CD4-positive, alpha-beta T cell treated with Interferon alpha-2 for 1 hour (primary cell): ENCODE measurements around the gene FTCD.
A peak's percentile ranks its signal among the peaks of the same experiment; 100 is the strongest.
"Not testable (repeated sequence)": the region's sequence is repeated elsewhere in the genome, so short reads cannot be mapped to it uniquely, and the experiment has no call there.

Source experiments
- DNase-seq, 2 donors: peaks; one replicate each; pipeline ENCODE4 v3.0.0-alpha.2; 2020 to 2022

The FTCD gene

DNA sequence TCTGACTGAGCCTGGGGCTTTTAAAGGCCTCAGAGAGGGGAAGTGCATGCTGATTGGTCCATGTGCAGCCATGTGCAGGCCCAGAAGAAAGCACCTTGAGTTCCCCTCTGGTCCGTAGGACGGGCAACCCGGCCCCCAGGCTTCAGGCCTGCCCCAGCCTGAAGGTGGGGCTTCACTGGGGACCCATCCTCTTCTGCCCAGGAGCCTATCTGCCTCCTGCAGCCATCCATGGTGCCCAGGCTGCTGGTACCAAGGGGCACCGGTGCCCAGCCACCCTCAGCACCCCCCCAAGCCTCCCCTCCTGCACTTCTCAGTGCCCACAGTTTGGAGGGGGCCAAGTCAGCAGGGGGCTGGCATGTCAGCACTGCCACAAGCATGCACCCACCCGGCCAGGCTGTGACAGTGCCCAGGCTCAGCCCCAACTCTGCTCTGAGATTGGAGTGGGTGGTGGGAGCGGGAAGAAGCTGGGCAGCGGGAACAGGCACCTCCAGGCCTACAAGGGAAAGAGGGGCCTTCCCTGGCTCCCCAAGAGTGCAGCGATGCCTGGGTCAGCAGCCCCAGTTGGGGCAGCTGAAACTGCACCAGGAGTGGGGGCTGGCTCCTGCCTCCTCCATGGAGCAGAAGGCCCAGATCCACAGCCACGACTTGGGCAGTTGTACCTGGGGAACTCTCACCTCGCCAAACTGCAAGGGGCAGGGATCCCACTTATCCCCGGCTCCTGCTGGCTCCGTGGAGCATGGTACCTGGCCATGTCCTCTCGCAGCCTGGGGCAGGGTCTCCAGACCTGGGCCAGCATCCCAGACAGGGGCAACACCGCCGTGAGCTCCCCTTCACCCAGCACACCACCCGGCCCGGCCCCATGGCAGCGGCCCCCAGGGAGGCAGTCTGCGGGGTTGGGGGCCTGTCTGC is 45.8 kb downstream of the FTCD start:
- DNase-seq, result no peak

DNA sequence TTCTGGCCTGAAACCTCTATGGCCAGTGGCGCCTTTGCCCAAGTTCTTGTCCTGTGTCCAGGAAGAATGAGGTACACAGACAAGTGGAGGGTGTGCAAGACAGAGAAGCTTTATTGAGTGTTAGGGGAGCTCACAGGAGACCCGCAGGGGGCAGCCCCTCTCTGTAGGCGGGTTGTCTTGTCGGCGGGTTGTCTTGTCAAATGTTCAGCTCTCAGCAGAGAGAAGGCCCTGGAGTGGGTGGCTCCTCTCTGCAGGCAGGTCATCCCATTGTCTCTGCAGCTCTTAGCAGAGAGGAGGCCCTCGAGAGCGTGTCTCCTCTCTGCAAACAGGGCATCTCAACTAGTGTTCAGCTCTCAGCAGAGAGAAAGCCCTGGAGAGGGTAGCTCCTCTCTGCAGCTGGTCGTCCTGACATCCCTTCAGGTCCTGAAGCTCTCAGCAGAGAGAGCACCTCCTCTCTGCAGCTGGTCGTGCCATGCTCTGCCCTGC is 46.5 kb downstream of the FTCD start:
- DNase-seq, result no peak

DNA sequence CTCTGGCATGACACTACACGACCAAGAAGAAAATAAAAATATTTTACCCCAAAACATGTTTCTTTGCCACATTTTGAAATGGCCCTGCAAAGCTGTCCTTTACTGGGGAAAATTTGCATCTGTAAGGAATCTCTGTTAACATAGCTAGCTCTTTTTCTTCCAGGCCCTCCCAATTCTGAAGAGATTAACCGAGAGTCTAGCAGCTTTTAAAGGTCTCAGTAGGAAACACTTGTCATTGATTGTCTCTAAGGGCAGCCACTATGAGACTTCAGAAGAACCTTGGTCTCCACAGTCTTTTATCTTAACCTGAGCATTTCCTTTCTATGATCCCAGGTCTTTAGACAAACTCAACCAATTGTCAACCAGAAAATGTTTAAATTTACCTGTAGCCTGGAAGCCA is 48.0 kb downstream of the FTCD start:
- DNase-seq, result not testable (repeated sequence)

DNA sequence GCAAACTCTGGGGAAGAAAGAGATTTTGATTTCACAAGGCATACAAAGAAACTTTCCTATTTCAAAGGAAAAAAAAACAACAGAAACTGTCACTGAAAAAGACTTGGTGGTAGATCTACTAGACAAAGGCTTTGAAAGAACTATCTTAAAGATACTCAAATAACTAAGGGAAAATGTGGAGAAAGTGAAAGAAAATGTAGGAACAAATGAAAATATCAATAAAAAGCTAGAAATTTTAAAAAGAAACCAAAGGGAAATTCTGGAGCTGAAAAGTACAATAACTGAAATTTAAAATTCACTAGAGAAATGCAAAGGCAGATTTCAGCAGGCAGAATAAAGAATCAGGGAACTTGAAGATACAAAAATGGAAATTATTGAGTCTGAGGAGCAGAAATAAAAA is 51.3 kb downstream of the FTCD start:
- DNase-seq, result no peak

- peak in 1 of 2 donors; percentile 11 for DNase-seq
Observed at GRCh38 chr21:46100906-46101305, 54.5 kb downstream of the FTCD start.

- no peak for DNase-seq
Observed at GRCh38 chr21:46100426-46100825, 55.0 kb downstream of the FTCD start.

- DNase-seq, result no peak
Observed at GRCh38 chr21:46100020-46100419, 55.4 kb downstream of the FTCD start.

- no peak for DNase-seq
Observed at GRCh38 chr21:46099476-46099875, 55.9 kb downstream of the FTCD start.

DNA sequence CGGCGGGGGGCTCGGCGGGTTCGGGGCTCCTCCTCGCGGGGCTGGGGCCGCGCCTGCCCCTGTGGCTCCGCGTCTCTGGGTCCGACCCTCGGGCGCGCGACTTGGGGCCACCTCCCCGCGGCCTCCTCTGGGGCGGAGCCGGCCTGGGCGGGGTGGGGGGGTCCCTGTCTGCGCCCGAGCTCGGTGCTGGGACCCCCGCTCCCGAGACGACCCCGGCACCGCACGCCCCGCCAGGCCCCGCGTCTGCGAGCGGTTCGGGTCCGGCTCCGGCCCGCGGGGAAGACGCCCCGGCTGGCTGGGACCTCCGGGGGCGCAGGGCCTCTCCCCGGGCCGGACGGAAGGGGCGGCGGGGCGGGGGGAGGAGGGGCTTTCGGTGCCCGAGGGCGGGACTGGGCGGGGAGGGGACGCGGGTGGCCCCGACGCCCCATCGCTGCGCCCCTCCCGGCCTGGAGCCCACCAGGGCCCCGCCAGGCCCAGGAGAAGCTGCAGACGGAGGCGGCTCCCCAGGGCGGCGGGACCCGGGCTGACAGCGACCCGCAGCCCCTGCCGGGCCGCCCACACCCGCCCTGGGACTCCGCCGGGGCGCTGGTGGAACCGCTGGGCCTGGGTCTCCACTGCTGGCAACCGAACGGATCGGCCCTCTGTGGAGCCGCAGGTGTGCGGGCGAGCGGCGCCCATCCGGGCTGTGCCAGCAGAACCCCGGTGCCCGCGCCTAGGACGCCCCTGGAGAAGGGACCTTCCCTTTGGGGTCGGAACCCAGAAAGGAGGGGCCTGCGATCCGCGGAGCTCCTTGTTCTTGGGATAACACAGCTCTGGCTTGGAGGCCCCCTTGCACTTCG is 56.9 kb downstream of the FTCD start:
- peak in 1 of 2 donors; percentile 21 for DNase-seq

GRCh38 chr21:46097336-46098293 is 57.8 kb downstream of the FTCD start, which contains the start of gene COL6A2:
Gene COL6A2, plus strand, starts transcription at chr21:46098112.
- DNase-seq, result peak; percentile 16 to 50

DNA sequence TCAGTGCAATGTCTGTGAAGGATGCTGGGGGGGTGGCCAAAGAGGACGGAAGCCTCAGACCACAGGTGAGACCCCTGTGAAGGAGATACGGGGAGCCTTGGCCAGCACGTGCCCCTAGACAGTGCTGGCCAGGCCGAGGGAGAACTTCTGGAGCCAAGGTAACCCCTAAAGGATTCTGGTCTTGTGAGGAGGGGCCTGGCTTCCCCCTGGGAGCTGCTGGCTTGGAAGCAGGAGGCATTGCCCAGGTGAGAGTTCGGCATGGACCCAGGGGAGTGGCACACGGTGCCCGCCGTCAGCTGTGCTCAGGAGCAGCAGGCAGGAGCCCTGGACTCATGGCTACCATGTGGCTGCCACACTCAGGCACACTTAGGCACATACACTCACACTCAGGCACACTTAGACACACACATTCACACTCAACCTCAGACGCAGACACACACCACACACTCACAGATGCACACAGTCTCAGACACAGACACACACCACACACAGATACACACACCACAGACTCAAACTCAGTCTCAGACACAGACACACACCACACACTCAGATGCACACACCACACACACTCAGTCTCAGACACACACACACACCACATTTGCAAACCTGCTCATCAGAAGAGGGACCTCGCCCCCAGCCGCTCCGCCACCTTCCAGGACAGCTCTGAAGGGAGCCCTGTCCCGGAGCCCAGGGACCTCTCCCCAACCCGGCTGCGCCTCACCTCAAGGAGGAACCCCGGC is 58.6 kb downstream of the FTCD start:
- DNase-seq, result no peak

DNA sequence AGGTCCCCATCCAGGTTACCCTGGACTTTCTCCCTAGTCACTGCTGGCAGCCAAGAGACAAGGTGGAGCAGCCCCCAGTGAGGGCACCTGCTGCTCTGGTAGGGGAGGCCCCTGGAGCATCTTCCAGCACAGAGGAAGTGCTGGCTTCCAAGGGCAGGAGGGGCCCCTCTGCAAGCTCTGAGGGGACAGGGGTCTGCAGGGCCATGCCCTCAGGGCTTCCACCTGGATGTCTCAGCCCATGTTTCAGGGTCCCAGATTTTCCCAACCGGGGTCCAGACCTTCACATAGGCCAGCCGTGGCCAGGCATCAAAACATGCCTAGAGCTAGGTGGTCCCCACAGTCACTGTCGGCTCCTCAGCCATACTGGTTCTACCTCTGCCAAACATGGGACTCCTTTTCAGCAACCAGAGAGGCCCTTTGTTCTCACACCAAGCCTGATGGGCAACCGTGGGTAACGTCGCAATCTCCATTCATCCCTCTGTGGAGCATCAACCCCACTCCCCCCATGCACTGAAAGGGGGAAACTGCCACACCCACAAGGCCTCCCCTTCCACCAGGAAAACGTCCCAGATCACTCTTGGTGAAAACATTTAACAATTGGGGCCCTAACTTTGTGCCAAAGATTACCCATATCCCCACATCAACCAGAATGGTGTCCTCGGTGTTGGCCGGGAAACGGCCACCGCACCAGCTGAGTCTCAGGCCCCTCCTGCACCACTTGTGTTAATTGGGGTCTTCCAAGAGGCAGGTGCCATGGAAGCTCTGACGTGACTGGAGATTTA is 59.4 kb downstream of the FTCD start:
- no peak for DNase-seq

DNA sequence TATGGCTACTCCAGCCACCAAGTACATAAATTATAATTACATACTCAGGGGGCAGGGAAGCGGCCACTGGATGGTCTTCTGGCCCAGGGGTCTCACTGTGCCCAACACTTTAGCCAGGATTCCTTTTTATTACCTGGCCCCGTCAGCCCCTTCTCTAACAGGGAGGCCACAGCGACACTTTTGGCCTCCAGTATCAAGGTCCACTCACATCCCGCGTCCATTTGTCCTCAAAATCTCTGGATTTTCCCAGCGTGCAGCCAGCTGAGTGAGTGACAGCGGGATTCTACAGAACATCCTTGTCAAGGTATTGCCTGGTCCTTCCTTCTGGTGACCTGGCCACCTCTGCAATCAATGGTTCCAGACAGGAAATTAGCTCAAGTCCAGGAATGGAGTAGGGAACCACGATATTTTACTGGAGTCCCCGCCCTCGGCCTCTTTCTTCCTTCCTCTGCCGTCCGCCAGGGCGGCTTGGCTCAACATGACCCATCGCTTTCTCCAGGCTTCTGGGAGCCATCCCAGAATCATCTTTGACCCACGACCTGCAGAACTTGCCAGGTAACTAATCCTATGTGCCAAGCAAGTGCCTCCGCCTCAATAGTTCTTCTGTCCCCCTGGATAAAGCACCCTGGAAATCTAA is 60.2 kb downstream of the FTCD start:
- DNase-seq, result no peak

DNA sequence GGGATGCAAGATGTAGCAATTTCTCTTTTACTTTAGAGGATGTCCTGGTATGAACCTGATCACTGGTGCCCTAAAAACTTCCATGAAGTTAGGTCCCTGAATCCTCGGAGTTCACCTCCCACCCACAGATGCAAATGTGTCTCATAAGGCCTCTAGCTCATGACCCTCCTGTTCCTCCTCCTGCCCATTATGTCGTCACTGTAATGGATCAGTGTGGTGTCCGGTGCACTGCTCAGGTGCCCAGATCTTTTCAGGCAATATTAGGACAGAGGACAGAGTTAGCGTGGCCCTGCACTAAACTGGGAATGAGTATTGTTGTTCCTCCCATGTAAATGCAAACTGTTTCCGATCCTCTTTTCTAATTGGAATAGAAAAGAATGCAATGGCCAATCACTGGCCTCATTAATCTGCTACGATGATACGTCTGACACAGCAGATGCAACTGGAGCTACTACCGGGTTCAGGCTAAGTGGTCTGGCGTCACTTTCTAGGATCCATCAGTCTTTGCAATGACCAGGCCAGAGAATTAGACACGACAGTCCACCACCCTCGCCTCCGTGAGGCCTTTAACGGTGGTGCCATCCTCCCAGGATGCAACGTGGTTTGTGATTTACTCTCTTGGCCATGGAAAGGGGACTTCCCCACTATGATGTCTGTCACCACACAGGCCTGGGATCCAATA is 60.8 kb downstream of the FTCD start:
- DNase-seq, result no peak

GRCh38 chr21:46093668-46094400 is 61.5 kb downstream of the FTCD start:
- peak in 1 of 2 donors; percentile 40 for DNase-seq

DNA sequence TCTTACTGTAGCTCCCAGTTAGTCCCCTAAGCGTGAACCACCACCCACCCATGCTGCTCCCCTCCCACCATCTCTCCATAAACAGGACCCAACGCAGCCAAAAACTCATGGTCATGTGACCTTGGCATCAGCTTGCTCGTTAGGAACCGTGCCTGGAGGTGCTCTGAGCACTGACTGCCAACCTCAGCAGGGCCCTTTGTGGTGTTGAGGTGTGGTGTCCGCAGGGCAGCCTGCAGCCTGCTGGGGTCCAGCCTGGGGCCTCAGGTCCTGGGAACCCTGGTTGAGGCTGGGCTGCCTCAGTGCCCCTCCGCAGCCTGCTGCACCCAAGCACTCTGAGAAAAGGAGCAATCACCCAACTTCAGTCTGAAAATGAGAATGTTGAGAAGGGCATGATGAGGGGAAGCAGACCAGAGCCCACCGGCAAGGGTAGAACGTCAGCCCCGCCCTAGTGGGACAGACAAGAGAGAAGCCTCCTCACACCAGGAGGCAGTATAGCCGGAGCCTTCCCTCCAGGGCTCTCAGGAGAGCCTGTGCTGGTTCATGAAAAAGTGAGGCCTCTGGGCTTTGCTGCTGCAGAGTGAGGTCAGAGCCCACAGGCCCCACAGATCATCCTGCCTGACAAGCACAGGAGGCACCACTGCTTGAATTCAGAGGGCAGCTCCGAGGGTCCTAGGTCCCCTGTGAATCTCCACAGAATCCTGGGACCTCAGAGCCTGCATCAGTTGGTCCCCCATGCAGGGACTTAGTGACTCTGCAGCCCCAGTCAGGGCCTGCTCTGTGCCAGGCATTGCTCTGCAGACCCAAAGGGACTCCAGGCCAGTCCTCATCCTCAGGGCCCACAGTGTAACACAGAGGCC is 62.3 kb downstream of the FTCD start:
- DNase-seq, result no peak

- DNase-seq, result no peak
Observed at GRCh38 chr21:46092026-46092764, 63.2 kb downstream of the FTCD start.
